GM18498 (cell line): ENCODE data around the gene DPYSL5.
"Not testable (repeated sequence)": the region's sequence is repeated elsewhere in the genome, so short reads cannot be mapped to it uniquely, and the experiment has no call there.

ENCODE experiments used
- ATAC-seq: cut with Tn5 transposase; IDR thresholded peaks from one replicate; pipeline ENCODE4 v1.9.1; 2021; ENCODE audit warnings: mild to moderate bottlenecking, moderate library complexity; ENCODE audit not compliant: unreplicated experiment

Gene DPYSL5

DNA sequence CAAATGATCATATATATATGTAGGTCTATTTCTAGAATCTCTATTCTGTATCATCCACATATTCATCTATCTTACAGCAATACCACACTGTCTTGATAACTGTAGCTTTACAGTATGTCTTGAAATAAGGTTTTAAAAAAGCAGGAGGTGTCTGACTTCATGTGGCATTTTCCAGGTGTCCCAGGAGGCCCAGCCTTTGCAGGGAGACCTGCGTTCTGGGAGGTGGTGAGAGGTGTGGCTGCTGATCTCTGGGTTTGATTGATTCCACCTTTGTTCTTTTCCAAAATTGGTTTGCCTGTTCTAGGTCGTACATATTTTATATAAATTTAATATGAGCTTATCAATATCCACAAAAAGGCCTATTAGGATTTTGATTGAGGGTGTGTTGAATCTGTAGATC is 26.6 kb downstream of the DPYSL5 start:
- no peak for ATAC-seq

DNA sequence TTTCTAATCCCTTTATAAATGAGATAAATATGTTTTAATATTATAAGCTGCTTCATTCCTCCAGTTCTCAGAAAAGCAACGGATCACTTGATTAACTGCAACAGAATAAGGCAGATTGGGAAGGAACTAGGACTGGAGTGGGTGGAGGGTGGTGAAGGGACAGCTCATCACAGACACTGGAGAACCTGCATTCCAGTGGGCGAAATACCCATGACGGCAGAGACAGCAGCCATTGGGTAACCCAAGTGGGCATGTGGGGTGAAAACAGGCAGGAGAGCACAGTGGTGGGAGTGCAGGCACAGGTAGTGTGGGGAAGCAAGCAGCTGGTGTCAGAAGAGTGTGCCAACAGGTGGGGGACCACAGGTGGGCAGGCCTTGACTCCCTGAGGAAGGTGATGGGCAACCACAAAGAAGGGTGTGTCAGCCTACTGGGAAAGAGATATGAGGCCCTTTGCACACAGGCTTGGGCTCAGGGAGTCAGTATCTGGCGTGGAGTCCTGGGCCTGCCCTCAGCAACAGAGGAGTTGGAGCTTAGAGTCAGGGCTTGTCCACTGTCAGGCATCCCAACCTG is 27.2 kb downstream of the DPYSL5 start:
- ATAC-seq: no peak

DNA sequence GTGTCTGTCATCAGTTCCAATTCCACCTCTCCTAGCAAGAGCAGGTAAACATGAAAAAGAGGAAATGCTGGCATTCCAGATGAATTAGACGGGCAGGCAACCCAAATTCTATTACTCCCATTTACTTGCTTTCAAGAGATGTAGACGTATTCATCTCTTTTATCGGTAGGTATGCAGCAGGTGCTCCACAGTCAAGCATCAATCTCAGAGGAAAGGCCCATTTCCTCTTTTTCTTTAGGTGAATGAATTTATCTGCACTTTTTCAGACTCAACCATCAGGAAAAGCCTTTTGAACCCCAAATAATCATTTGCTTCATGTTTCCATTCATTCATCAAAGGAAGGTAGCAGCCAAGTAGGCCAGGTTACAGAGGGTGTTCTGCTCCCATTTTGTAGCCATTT is 27.9 kb downstream of the DPYSL5 start:
- no peak for ATAC-seq

DNA sequence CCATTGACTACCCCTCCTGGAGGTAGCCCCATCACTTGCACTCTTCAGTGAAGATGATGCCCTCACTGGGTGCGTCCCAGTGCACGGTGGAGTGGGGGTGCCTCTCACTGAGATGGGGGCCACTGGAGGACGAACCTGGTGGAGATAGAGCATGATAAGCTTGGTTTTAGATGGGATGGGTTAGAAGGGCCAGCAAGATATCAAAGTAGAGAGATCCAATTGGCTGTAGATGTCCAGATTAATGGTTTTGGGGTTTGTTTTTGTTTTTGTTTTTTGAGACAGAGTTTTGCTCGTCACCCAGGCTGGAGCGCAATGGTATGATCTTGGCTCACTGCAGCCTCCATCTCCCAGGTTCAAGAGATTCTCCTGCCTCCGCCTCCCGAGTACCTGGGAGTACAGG is 28.3 kb downstream of the DPYSL5 start:
- ATAC-seq: no peak

DNA sequence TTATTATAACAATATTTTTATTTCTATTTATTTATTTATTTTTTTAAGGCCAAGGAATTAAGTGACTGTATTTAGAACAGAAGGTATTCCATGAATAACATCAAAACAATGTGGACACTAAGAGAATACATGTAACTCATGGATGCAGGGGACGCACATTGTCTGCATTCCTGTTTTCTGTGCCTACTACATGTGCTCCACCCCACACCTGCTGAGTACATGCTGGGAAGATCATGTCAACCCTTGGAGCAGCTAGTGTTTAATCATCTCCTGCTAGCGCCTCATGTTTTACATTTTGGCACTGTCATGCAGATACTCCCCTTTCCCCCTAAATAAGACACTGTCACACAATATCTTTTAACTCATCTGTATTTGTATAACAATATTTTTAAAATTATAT is 29.3 kb downstream of the DPYSL5 start:
- no peak for ATAC-seq

DNA sequence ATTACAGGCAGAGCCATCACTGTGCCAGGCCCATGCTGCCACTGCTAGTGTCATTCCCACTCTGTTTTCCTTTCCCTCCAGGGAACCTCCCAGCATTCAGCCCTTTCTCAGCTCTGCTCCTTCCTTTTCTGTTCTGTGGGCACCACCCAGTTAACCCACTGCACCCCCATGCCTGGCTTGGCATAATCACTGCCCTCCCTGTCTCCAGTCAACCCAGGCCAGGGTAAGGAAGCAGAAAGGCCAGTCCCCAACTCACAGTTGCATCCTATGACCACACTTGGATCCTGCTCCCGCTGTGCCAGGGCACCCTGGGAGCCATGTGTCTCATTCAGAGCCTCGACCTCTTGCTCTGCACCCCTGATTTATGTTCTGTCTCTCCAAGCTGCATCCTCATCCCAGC is 32.2 kb downstream of the DPYSL5 start:
- ATAC-seq: no peak

DNA sequence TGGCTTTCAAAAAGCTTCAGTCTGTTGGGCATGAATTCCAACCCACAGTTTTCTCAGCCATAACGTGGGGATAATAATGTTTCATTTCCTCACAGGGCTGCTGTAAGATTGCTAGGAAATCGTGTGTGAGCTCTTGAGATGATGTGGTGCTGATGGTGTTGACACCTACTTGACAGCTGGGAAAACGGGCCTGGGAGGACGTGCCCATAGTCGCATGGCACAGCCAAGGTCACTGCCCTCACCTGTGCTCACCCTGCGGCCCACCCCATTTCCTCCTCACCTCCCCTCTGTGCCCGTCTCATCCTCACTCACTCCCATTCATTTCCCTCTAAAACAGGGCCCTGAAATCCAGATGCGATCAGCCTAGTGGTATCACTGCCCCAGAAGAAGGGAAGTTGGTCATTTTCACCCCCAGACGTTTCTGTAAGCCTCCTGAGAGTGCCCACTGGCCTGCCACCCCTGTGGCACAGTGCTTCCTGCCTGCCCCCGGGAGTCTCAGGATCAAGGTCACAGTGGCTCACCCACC is 33.0 kb downstream of the DPYSL5 start:
- no peak for ATAC-seq

DNA sequence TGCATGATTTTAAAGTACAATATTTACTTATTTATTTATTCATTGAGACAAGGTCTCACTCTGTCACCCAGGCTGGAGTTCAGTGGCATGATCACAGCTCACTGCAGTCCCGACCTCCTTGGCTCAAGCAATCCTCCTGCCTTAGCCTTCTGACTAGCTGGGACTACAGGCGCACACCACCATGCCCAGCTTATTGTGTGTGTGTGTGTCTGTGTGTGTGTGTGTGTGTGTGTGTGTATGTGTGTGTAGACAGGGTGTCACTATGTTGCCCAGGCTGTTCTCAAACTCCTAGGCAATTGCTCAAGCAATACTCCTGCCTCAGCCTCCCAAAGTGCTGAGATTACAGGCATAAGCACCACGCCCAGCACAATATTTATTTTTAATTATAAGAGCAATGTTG is 34.3 kb downstream of the DPYSL5 start:
- not testable (repeated sequence) for ATAC-seq

DNA sequence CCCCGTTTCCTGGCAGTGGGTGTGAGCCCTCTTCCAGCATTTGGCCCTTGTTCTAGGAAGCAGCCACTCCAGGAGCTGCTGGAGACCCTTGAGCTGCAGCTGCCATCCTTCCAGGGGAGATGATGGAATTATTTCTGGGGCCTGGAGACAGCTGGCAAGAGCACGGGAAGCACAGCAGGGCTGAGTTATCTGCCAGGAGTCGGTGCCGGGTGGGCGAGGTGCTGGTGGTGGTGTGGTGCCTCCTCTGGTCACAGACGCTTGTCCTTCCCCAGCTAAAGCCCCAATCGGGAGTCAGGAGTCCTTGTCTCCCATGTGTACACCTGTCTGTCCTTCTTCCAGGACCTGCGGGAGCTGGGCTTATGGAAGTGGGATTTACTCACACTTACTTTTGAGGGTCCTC is 36.0 kb downstream of the DPYSL5 start:
- no peak for ATAC-seq

DNA sequence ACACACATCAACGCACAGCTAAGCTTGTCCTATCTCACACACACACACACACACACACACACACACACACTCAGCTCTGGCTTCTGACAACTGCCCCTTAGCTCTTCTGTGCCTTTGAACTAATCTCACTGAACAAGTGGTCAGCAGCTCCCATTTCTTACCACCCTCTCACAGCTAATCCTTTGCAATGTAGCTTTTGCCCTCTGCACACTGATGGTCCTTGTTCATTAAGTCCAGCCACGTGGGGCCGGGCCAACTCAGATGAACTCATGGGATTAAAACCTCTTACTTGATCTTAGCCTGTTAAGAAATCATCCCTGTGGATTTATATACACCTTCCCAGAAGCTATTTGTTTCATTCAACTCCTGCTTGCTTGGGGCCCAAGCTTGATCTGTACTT is 36.6 kb downstream of the DPYSL5 start:
- no peak for ATAC-seq

DNA sequence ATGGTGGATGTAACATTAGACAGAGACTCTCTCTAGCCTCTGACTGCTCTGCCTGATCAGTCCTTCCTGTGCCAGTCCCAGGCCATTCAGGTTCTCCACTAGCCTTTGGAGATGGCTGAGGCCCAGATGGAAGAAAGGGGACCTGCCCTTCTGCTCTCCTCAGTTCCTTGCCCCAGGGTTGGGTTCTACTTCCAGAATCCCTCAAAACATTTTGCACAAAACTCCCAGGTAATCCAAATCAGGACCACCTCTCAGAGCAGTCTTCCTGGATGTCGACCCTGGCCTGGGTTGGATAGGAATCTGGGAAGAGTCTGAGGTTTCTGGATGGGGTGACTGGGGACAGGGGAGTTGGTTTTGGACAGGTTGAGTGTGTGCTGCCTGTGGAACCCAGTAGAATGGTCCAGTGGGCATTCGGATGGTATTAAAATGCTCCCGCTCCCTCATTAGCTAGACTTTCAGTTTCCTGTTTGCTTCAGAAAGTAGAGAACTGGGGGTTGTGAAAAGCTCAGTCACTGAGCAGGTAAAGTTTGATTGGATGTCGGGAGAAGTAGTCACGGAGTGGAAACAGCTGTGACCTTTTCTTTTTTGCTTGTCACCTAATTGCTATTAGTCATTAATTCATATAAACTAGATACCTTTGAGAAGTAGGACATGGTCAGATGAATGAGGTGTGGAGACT is 37.9 kb downstream of the DPYSL5 start:
- ATAC-seq: no peak

DNA sequence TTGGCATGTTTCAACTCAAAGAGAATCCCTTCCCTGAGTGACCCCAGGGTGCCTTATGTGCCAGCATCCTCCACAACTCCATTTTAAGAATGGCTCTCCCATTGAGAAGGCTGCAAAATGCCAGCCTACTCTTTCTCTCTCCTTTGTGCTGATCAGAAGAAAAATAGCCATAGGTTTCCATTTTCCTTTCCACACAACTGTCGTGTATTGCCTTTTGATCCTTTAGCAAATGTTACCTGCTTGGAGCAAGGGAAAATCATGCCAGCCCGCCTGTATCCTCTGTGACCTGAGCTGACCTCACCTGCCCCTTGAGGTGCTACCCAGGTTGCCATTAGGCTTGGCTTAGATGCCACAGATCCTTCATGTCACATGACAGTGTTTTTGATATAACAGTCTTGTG is 38.8 kb downstream of the DPYSL5 start:
- ATAC-seq: no peak

DNA sequence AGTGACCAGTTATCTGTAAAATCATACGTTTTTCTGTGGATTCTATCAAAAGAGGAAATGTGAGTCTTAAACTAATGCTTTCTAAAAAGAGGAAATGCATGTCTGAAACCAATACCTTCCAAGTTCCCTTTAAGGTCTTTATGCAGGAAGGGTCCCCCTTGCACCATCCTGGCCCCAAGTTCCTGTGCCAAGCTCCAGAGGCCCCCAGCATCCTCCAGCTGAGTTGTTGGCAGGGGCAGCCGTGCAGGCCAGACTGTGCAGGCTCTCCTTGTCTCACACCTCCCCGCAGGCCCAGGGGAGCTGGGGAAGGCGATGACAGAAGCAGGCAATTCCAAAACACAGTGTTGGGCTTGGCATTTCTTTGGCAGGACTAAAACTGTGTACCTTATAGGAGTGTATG is 39.2 kb downstream of the DPYSL5 start:
- no peak for ATAC-seq

DNA sequence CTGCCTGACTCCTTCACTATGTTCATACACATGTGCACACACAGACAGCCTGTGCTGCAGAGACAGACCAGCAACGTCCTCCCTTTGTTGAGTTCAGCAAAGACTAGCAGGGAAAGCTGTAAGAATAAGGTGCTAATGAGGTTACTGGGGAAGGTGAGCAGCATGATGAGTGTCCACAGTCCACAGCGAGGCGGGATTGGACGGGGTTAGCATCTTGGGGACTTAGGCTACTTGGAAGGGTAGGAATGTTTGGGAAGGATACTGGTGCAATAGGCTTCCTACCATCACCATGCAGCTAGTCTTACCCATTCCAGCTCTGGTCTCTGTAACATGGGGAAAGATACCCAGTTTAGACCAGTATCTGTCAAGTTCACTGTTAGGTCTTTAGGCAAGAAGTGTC is 41.9 kb downstream of the DPYSL5 start:
- ATAC-seq: no peak

DNA sequence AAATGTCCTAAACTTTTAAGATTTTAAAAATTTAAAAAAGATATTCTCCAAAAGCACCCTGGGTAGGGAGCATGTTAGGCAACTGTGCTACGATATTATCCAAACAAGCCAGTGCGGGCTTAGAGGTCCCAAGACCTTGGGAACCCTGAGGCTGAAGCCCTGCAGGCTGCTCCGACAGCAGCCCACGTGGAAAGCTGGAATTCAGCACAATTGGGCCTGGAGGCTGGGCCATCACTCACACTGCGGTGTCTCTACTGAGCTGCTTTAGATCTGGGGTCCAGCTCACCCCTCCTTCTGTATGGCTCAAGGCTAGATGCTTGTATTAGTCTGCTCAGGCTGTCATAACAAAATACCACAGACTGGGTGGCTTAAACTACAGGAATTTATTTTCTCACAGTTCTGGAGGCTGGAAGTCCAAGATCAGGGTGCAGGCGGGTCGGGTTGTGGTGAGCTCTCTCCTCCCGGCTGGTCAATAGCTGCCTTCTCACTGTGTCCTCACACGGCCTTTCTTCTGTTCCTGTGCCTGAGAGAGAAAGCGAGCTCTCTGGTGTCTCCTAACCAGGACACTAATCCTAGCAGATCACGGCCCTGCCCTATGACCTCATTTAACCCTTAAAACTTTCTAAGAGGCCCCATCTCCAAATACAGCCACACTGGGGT is 42.5 kb downstream of the DPYSL5 start:
- no peak for ATAC-seq

DNA sequence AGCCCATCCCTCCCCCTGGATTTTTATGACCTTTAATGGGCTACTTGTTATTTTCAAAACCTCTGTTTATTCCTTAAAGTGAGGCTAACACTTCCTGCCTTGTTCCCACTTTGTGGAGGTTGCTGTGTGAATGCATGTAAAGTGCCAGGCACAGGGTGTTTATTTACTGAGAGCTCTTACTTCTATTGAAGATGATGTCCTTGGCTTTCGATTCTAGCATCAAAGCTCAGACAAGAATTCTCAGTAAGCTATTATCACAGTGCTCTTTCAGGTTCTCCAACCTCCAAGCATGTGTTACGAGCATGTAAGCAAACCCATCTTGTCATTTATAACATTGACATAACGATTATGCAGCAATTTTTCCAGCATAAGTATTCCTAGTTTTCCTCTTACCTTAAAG is 44.2 kb downstream of the DPYSL5 start:
- ATAC-seq: no peak

DNA sequence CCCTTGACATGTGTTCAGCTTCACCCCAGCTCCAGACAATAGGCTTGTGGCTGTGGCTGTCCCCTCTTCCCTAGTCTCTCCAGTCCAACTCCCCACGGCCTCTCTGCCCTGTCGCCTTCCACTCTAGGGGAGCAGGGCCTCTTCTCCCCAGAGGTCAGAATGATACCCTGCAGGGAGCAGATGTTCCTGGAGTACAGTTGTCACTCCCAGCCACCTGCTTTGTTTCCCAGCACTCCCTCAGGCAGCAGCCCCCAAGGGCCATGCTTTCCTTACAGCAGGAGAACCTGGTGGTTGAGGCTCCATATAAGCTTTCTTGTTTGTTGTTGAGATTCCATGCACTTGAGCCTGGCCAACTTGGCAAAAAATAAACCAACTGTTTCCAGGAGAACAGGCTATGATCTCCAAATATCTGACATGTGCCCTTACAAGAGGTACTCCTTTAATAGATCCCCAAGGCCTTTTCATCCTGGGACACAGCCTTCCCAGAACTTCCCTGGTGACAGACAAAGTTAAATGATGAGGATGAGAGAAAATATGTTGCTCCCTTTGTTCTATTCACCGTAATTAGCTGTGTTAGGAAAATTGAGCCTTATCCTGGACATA is 45.1 kb downstream of the DPYSL5 start:
- no peak for ATAC-seq

DNA sequence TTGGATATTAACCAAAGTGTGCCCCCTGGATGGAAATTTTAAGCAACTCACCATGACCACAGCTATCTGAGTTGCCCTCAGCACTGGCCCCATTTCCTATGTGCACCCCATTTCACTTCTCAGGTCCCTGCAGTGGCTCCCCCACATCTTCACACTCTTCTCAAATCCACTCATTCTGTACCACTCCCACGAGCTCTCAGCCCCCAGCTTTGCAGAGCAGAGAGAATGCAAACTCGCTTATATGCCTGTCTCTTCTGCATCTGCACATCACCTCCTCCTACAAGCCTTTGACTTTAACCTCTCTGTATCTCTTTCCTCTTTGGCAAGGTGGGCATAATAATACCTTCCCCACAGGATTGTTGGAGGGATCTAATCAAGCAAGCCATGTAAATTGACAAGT is 46.2 kb downstream of the DPYSL5 start:
- no peak for ATAC-seq

DNA sequence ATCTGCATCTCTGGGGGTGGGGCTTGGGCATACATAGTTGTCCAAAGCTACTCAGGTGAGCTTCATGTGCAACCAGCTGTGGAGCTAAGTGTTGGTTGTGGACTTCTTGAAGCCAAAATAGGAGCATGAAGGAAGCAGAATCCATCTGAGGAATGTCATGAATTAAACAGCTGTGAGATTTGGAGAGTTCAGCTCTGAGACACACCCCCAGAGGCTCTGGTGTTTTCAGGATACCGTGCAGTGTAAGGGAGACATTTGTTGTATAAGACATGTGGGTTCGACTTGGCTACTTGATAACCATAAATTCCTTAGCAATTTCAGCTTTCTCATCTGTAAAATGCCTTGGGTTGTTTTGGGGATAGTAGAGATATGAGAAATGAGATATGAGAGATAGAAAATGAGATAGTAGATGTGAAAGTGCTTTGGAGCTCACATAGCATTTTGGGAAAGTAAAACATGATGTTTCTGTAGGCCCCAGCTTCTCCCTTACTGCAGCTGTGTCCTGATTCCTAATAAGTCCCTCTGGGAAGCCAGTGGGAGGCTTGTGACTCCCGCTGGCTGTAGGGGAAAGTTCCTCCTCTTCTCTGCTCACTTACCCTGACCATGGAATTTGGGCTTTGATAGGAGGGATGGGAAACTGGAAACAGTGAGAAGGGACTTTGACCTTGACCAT is 50.0 kb downstream of the DPYSL5 start:
- no peak for ATAC-seq

DNA sequence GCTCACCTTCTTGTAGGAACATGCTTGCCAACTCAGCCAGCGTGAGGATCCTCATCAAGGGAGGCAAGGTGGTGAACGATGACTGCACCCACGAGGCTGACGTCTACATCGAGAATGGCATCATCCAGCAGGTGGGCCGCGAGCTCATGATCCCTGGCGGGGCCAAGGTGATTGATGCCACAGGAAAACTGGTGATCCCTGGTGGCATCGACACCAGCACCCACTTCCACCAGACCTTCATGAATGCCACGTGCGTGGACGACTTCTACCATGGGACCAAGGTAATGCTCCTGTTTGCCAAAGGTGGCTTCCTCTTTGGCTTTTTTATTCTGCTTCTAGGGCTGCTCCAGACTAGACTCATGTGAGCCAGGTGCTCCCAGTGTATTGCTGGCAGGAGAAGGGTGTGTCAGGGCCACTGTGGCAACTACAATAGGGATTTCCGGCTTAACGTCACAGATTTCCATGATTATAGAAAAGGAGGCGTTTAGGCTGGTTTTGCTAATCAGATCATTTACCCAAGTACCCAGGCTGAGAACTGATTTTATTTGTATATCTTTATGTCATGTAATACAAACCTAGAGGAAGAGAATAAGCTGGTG is 50.6 kb downstream of the DPYSL5 start:
- no peak for ATAC-seq
